GM21786 (cell line): ENCODE data around the gene KCNJ12.

ENCODE experiments used
- ATAC-seq: cut with Tn5 transposase; IDR thresholded peaks from one replicate; pipeline ENCODE4 v1.9.1; 2021; ENCODE audit not compliant: unreplicated experiment

KCNJ12 gene

GRCh38 chr17:21365016-21365415 is 11.1 kb upstream of the KCNJ12 start:
- ATAC-seq = no peak

- ATAC-seq = no peak
These were observed 7.5 kb upstream of the KCNJ12 start for GRCh38 chr17:21368545-21369246.

- no peak for ATAC-seq
These were observed 6.8 kb upstream of the KCNJ12 start for GRCh38 chr17:21369395-21369794.

GRCh38 chr17:21370430-21370829 is 5.7 kb upstream of the KCNJ12 start:
- no peak for ATAC-seq

GRCh38 chr17:21371511-21372081 is 4.6 kb upstream of the KCNJ12 start:
- ATAC-seq = no peak

- no peak for ATAC-seq
These were observed 3.8 kb upstream of the KCNJ12 start for GRCh38 chr17:21372256-21372954.

GRCh38 chr17:21373036-21373435 is 3.1 kb upstream of the KCNJ12 start:
- no peak for ATAC-seq

GRCh38 chr17:21373696-21374440 is 2.3 kb upstream of the KCNJ12 start:
- no peak for ATAC-seq

- no peak for ATAC-seq
These were observed 1.6 kb upstream of the KCNJ12 start for GRCh38 chr17:21374441-21375161.

- no peak for ATAC-seq
These were observed 996 bp upstream of the KCNJ12 start for GRCh38 chr17:21375162-21375560.

GRCh38 chr17:21375757-21376080 is 438 bp upstream of the KCNJ12 start:
- no peak for ATAC-seq

- no peak for ATAC-seq
These were observed 868 bp downstream of the KCNJ12 start for GRCh38 chr17:21376759-21377690.

GRCh38 chr17:21377705-21378396 is 1.7 kb downstream of the KCNJ12 start:
- no peak for ATAC-seq

- no peak for ATAC-seq
These were observed 2.4 kb downstream of the KCNJ12 start for GRCh38 chr17:21378553-21378952.

GRCh38 chr17:21379080-21379711 is 3.0 kb downstream of the KCNJ12 start:
- ATAC-seq = no peak

- ATAC-seq = no peak
These were observed 4.5 kb downstream of the KCNJ12 start for GRCh38 chr17:21380659-21381058.

- ATAC-seq = no peak
These were observed 5.0 kb downstream of the KCNJ12 start for GRCh38 chr17:21381076-21381706.
